Measurements from ENCODE around the gene QARS1. TPM values are rescaled to one million over a fixed set of nuclear protein-coding genes. Genes with fewer than 3 reads are reported as not detected.

Gene QARS1
- 285 and 326 TPM in 2 replicates for total RNA-seq

GRCh38 chr3:49104427-49105291, at the start of gene QARS1:
TSS of gene QARS1 (minus strand) at chr3:49104757. CDS start at chr3:49104733, 24 bp downstream.

GRCh38 chr3:49132437-49133225, 28.1 kb upstream of the QARS1 start, which contains the start of gene LAMB2:
TSS of gene LAMB2 (minus strand) at chr3:49133050. CDS start at chr3:49132867, 183 bp downstream.

GRCh38 chr3:49120438-49121131, 16.0 kb upstream of the QARS1 start, which contains the start of gene USP19:
TSS of gene USP19 (minus strand) at chr3:49120823. CDS start at chr3:49119145, 1,678 bp downstream.

GRCh38 chr3:49093853-49094767, 10.4 kb downstream of the QARS1 start, which contains the start of gene QRICH1:
TSS of gene QRICH1 (minus strand) at chr3:49094071. CDS start at chr3:49077017, 17,054 bp downstream.

Other genes with a start within 250 kb of the QARS1 start
- gene SLC25A20, start 205.9 kb downstream of the QARS1 start, total RNA-seq: 20.8 and 21.0 TPM in 2 replicates
- 47.3 and 59.5 TPM in 2 replicates for gene ARIH2, start 185.9 kb downstream of the QARS1 start, total RNA-seq
- gene P4HTM, start 114.5 kb downstream of the QARS1 start, total RNA-seq: 35.0 TPM in 2 replicates
- gene WDR6, start 97.4 kb downstream of the QARS1 start, total RNA-seq: 73.6 and 93.7 TPM in 2 replicates
- 49.2 and 72.1 TPM in 2 replicates for gene DALRD3, start 86.2 kb downstream of the QARS1 start, total RNA-seq
- 61.9 and 75.1 TPM in 2 replicates for gene NDUFAF3, start 82.6 kb downstream of the QARS1 start, total RNA-seq
- gene IMPDH2, start 75.4 kb downstream of the QARS1 start, total RNA-seq: 394 and 444 TPM in 2 replicates
- gene QRICH1, start 10.7 kb downstream of the QARS1 start, total RNA-seq: 41.7 and 59.1 TPM in 2 replicates
- gene USP19, start 16.1 kb upstream of the QARS1 start, total RNA-seq: 38.3 and 61.7 TPM in 2 replicates
- gene LAMB2, start 28.3 kb upstream of the QARS1 start, total RNA-seq: 531 and 711 TPM in 2 replicates
- gene CCDC71, start 61.6 kb upstream of the QARS1 start, total RNA-seq: 18.8 and 19.5 TPM in 2 replicates
- gene KLHDC8B, start 66.8 kb upstream of the QARS1 start, total RNA-seq: 45.7 and 67.5 TPM in 2 replicates
- gene C3orf62, start 172.5 kb upstream of the QARS1 start, total RNA-seq: 1.4 and 1.8 TPM in 2 replicates
- 24.3 and 27.4 TPM in 2 replicates for gene USP4, start 235.3 kb upstream of the QARS1 start, total RNA-seq

Measured in bronchial smooth muscle cell (primary cell).